ENCODE measurements around the gene DEFB132. TPM values are rescaled to one million over a fixed set of nuclear protein-coding genes. Genes with fewer than 3 reads are reported as not detected.

Gene DEFB132
- total and polyA plus RNA-seq, 9 of the 15 experiments (the other 6 are each of a cell fraction or from before 2014, with no cell fraction given) = not detected

- TF ChIP-seq PTBP1 (IDR thresholded peaks at IDR 0.05; ENCODE audit: low read depth, low read length) = no peak
- no peak for TF ChIP-seq BCL6 (CRISPR knock-in tag; IDR thresholded peaks at IDR 0.05)
- peak; percentile 50; the same call in 1 of the 2 replicates for TF ChIP-seq PTTG1 (tag; IDR thresholded peaks at IDR 0.05; ENCODE audit: low read depth)
- TF ChIP-seq ZNF609 (CRISPR knock-in tag; IDR thresholded peaks at IDR 0.05; ENCODE audit: borderline replicate concordance) = peak; percentile 63; the same call in 1 of the 2 replicates
- TF ChIP-seq MED1 (CRISPR knock-in tag; IDR thresholded peaks at IDR 0.05; ENCODE audit: borderline replicate concordance) = no peak
- peak; percentile 49 to 98; a peak in 3 of 4 replicates for TF ChIP-seq TEAD1 (CRISPR knock-in tag; IDR thresholded peaks at IDR 0.05)
- TF ChIP-seq SRSF9 (IDR thresholded peaks at IDR 0.05; ENCODE audit: borderline replicate concordance, low read depth, low read length) = no peak
- TF ChIP-seq YY1 (IDR thresholded peaks at IDR 0.05; ENCODE audit: borderline replicate concordance in 1 of 3, control insufficient read depth in 1 of 3, extremely low read depth in 1 of 3, insufficient read depth in 3 of 3, insufficient read length in 1 of 3, insufficient replicate concordance in 2 of 3, low read depth in 1 of 3, low read length in 2 of 3) = peak in 1 of 3 experiments; percentile 55
- TF ChIP-seq MCM2 (IDR thresholded peaks at IDR 0.05; ENCODE audit: low read depth) = no peak
- TF ChIP-seq CCNT2 (IDR thresholded peaks at IDR 0.05; ENCODE audit: borderline replicate concordance, extremely low read depth, insufficient read length, low read depth, low read length) = peak; percentile 34
- no peak for TF ChIP-seq ARID3A (IDR thresholded peaks at IDR 0.05; ENCODE audit: borderline replicate concordance, low read depth, low read length)
- TF ChIP-seq ZNF79 (CRISPR knock-in tag; IDR thresholded peaks at IDR 0.05; ENCODE audit: low read depth) = no peak
- no peak for TF ChIP-seq ZNF561 (CRISPR knock-in tag; conservative IDR thresholded peaks at IDR 0.05)
- TF ChIP-seq MCM5 (IDR thresholded peaks at IDR 0.05; ENCODE audit: low read depth) = no peak
- 0 out of 2 replicates have a peak, but pooled peaks have one; percentile 50 for TF ChIP-seq MIER1 (IDR thresholded peaks at IDR 0.05; ENCODE audit: low read depth)
- TF ChIP-seq TARDBP (IDR thresholded peaks at IDR 0.05) = no peak
- TF ChIP-seq PHB2 (IDR thresholded peaks at IDR 0.05; ENCODE audit: low read depth) = no peak
- TF ChIP-seq RNF219 (CRISPR knock-in tag; IDR thresholded peaks at IDR 0.05) = no peak
Observed at GRCh38 chr20:266596-267562, 9.4 kb downstream of the DEFB132 start (continued).
